ENCODE results near the gene LRRC47.

Gene LRRC47

DNA sequence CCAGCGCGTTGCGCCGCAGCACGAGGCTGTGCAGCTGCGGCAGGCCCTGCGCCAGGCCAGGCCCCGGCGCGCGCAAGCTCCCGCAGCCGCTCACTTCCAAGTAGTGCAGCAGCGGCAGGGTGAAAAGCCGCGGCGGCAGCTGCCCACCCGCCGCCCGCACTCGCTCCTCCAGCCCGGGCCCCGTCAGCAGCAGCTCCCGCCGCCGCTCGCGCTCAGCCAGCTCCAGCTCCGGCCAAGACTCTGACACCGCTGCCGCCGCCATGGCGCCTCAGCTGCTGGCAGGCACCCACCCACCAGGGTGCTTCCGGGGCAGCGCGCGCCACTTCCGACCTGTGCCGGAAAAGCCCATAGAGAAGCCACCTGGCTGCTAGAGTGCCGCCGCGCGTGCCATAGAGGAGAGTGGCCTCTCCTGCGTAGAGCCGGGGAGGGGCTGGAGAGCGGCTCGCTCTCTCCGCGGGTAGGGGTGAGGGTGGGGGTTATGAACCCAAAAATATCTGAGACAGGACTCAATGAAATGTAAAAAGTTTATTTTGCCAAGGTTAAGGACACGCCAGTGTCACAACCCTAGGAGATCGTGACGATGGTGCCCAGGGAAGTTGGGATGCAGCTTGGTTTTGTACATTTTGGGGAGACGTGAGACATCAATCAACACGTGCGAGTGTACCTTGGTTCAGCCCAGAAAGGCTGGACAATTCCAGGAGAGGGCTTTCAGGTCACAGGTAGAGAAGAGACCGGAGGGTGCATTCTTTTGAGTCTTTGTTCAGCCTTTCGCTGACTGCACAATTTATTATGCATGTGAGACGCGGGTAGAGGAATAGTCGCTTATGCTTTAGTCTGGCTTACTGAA, at the start of gene LRRC47:
Gene LRRC47 (minus strand): TSS at position 284 of the 847 bp plus-strand sequence. CDS start 22 bp downstream, at position 262.
- DNase-seq (ENCODE audit: low read depth, low spot score) = peak; percentile 90

- DNase-seq (ENCODE audit: low read depth, low spot score) = no peak
These were observed 46.6 kb upstream of the LRRC47 start for GRCh38 chr1:3842912-3843311.

DNA sequence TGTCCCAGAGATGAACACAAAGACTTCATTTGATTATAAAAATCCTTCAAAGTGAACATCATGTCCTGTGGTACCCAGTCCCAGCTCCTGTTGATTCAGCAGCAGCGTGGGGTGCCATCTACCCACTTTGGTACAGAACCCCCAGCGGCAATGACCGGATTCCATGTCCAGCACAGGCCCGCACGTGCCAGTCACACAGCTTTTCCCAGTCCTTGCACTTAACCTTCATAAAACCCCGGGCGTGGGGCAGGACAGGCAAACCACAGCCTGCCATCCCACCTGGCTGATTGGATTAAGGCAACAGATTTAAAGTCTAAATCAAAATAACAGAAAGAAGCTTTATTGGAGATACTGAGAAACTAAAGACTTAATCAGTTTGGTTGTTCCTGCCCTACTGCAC, 45.2 kb upstream of the LRRC47 start:
- no peak for DNase-seq (ENCODE audit: low read depth, low spot score)

DNA sequence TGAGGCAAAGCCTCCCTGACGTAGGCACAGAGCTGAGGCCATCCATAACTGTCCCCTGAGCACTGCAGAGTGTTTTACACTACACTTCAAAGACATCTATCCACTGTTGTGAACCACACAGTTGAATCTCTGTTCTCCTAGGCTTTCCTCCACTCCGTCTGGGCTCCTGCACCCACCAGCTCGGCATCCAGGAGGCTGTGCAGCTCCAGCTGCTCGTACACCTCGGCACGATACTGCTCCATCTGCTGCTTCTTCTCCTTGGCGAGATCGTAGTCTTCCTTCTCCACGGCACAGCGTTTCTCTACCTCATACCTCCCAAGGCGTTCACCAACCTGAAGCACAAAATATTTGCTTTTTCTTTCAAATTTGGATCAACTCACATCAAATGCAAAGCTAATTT, 42.5 kb upstream of the LRRC47 start:
- no peak for DNase-seq (ENCODE audit: low read depth, low spot score)

DNA sequence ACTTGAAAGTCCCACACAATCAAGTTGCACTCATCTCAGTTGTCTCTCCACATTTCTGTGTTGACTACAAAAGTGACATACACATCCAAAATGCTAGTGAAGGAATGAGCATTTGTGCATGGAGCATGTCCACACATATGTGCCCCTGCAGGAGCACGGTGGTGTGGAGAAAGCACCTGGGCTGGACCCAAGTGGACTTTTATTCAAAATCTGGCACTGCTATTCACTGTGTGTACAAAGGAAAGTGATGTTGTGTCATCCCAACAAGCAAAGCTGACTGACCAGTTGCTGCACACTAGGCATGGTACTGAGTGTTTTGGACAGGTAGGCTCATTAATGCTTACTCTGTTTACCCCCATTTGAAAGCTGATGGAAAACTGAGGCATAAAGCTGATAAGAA, 41.4 kb upstream of the LRRC47 start:
- DNase-seq (ENCODE audit: low read depth, low spot score) = no peak

- DNase-seq (ENCODE audit: low read depth, low spot score) = no peak
These were observed 40.9 kb upstream of the LRRC47 start for GRCh38 chr1:3837200-3837599.

- DNase-seq (ENCODE audit: low read depth, low spot score) = no peak
These were observed 40.1 kb upstream of the LRRC47 start for GRCh38 chr1:3836421-3836820.

- DNase-seq (ENCODE audit: low read depth, low spot score) = no peak
These were observed 38.4 kb upstream of the LRRC47 start for GRCh38 chr1:3834701-3835100.

GRCh38 chr1:3831689-3832088, 35.4 kb upstream of the LRRC47 start:
- DNase-seq (ENCODE audit: low read depth, low spot score) = no peak

GRCh38 chr1:3828391-3828790, 32.1 kb upstream of the LRRC47 start:
- DNase-seq (ENCODE audit: low read depth, low spot score) = no peak

DNA sequence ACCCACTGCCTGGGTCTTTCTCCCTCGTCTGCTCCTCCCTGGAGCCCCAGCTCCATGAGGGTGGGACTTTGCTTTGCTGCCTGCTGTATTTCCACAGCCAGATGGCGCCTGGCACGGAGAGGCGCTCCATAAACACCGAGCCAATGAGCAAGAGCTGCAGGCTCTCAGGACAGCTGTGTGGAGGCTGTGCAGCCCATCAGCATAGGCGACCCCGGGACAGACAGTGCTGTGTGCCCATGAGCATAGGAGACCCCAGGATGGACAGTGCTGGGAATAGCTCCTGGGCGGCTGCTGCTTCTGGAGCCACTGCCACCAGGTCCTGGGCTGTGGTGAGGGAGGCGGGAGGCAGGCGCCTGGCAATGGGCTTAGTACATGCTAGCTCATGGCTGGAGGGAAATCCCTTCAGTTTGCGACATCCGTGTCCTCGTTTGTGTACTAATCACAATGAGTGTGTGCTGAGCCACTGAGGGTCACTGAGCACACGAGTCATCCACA, 31.6 kb upstream of the LRRC47 start:
- DNase-seq (ENCODE audit: low read depth, low spot score) = peak; percentile 49

DNA sequence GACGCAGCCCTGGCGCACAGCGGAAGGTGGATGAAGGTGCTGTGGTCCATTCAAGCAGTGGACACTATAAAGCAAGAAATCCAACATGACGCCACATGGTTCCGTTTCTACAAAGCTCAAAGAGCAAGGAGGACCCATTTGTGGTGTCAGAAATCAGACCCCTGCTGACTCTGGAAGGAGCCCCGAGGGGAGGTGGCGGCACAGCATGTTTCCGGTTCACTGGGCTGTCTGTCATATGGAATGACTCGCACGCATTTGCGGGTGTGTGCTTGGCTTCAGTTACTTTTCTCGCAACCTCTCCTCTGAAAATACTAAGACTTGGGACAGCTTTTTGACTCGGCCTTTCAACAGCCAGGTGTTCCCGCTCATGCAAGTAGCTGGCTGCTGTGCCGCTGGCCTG, 29.1 kb upstream of the LRRC47 start:
- no peak for DNase-seq (ENCODE audit: low read depth, low spot score)

DNA sequence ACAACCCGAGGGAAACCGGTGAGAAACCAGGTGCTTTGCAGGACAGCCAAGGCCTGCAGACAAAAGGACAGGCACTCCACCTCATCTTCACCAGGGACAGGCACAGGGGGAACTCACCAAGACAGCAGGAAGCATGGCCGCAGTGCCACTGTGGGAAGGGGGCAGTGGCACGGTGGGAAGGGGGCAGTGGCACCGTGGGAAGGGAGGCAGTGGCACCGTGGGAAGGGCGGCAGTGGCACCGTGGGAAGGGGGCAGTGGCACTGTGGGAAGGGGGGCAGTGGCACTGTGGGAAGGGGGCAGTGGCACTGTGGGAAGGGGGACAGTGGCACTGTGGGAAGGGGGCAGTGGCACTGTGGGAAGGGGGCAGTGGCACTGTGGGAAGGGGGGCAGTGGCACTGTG, 28.4 kb upstream of the LRRC47 start:
- DNase-seq (ENCODE audit: low read depth, low spot score) = no peak

- DNase-seq (ENCODE audit: low read depth, low spot score) = no peak
These were observed 26.1 kb upstream of the LRRC47 start for GRCh38 chr1:3822421-3822820.

- DNase-seq (ENCODE audit: low read depth, low spot score) = no peak
These were observed 25.6 kb upstream of the LRRC47 start for GRCh38 chr1:3821908-3822307.

DNA sequence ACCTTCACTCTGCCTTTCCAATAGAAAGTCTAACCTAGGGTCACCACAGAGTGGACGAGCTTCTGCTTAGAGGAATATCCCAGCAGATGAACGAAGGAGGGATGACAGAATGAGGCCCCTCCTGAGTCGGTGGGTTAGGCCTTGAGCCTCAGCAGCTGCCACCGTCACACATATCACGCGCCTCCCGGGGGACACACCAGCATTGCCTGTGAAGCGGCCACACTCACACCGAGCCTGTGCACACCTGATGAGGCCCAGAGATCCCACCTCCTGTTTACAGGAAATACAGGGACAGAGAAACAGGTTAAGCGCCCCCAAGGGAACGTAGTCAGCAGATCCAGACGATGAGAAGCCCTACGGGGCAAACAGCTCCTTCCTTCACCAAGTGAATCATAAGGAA, 25.1 kb upstream of the LRRC47 start:
- peak; percentile 38 for DNase-seq (ENCODE audit: low read depth, low spot score)

DNA sequence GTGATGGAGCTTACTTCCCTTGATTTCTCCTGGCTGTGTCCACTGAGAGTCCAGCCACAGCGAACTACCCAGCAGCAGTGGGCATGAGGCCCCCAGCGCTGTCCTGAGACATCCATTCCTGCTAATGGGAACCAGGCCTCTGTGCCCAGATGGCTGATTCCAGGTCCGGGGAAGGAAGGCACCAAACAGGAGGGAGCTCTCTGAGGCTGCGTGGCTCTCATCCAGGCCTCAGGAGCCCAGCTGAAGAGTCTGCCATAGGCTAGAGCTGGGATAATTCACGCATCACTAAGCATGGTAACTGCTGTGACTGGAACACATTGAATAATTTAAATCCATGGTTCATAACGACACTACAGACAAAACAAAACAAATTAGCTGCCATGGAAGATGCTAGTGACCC, 24.7 kb upstream of the LRRC47 start:
- no peak for DNase-seq (ENCODE audit: low read depth, low spot score)

DNA sequence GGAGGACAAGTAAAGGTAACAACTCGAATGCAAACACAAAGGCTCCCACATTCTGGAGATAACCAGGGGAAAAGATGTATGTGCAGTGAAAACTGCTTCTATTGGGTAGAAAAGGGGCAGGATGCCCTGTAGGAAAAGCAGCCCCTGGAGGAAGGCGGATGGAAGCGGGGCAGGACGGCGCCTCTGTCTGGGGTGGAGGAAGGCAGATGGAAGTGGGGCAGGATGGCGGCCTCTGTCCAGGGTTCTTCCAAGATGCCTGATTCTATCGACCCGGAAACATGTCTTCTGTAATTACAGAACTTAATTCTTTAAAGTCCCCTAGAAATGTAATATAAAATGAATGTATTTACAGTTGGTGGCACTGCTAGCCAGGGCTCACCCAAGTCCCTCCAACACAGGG, 24.0 kb upstream of the LRRC47 start:
- DNase-seq (ENCODE audit: low read depth, low spot score) = no peak

GRCh38 chr1:3819771-3820200, 23.5 kb upstream of the LRRC47 start:
- DNase-seq (ENCODE audit: low read depth, low spot score) = no peak

- DNase-seq (ENCODE audit: low read depth, low spot score) = no peak
These were observed 21.7 kb upstream of the LRRC47 start for GRCh38 chr1:3817821-3818597.

GRCh38 chr1:3817138-3817740, 20.9 kb upstream of the LRRC47 start:
- DNase-seq (ENCODE audit: low read depth, low spot score) = no peak
